Mesenchymal stem cell (in vitro differentiated cells and primary cell): ENCODE results near the gene LRRC10.

ENCODE experiments used
- DNase-seq: peaks from one replicate; pipeline ENCODE4 v3.0.0-alpha.2; 2013
- H2AFZ ChIP-seq: one replicate; pipeline ENCODE4 v1.6.1; 2013; ENCODE audit warnings: low read depth, mild to moderate bottlenecking, control low read depth, inconsistent platforms, low read length, moderate library complexity
- H2AK5ac ChIP-seq: 2 replicates; pipeline ENCODE4 v1.6.1; 2013; ENCODE audit warnings: low read length, moderate library complexity, mild to moderate bottlenecking, inconsistent platforms; ENCODE audit not compliant: severe bottlenecking
- H2BK120ac ChIP-seq: one replicate; pipeline ENCODE4 v1.6.1; 2013; ENCODE audit warnings: low read depth, mild to moderate bottlenecking, inconsistent platforms, low read length, moderate library complexity
- H2BK12ac ChIP-seq, 2 experiments: one replicate each; pipeline ENCODE4 v1.6.1; 2013; ENCODE audit warnings: inconsistent platforms in 2 of 2, low read length in 2 of 2, mild to moderate bottlenecking in 2 of 2, moderate library complexity in 2 of 2, control low read depth in 1 of 2
- H2BK15ac ChIP-seq: one replicate; pipeline ENCODE4 v1.6.1; 2013; ENCODE audit warnings: mild to moderate bottlenecking, low read depth, inconsistent platforms; ENCODE audit not compliant: poor library complexity, severe bottlenecking
- H2BK5ac ChIP-seq: 2 replicates; pipeline ENCODE4 v1.6.1; 2013; ENCODE audit warnings: low read depth, mild to moderate bottlenecking, low read length, control low read depth, inconsistent platforms; ENCODE audit not compliant: poor library complexity, severe bottlenecking
- H3K14ac ChIP-seq, 2 experiments: one replicate each; pipeline ENCODE4 v1.6.1; 2013; ENCODE audit warnings: inconsistent platforms in 2 of 2, low read length in 2 of 2, control low read depth in 1 of 2, mild to moderate bottlenecking in 1 of 2, moderate library complexity in 1 of 2
- H3K18ac ChIP-seq, 2 experiments: one replicate each; pipeline ENCODE4 v1.6.1; 2013; ENCODE audit warnings: inconsistent platforms in 2 of 2, low read length in 2 of 2, control low read depth in 1 of 2, low read depth in 1 of 2, mild to moderate bottlenecking in 1 of 2
- H3K23ac ChIP-seq, 2 experiments: one replicate each; pipeline ENCODE4 v1.6.1; 2013; ENCODE audit warnings: inconsistent platforms in 2 of 2, low read length in 2 of 2, mild to moderate bottlenecking in 2 of 2, moderate library complexity in 2 of 2, control low read depth in 1 of 2
- H3K27ac ChIP-seq: 2 replicates; pipeline ENCODE4 v1.5.1; 2013; ENCODE audit warnings: mild to moderate bottlenecking, moderate library complexity, low read length, control low read depth, inconsistent platforms; ENCODE audit not compliant: poor library complexity, severe bottlenecking
- H3K27me3 ChIP-seq, 2 experiments: 2 replicates each; pipeline versions ENCODE4 v1.6.1 to v1.7.0; 2013; ENCODE audit warnings: low read length in 2 of 2, mild to moderate bottlenecking in 2 of 2, moderate library complexity in 2 of 2, control low read depth in 1 of 2, inconsistent platforms in 1 of 2; ENCODE audit not compliant: control insufficient read depth in 1 of 2, insufficient read depth in 1 of 2
- H3K36me3 ChIP-seq, 2 experiments: 2 replicates each; pipeline versions ENCODE4 v1.6.1 to v1.7.0; 2013; ENCODE audit warnings: low read length in 2 of 2, control low read depth in 1 of 2, inconsistent platforms in 1 of 2, low read depth in 1 of 2, mild to moderate bottlenecking in 1 of 2; ENCODE audit not compliant: insufficient read depth in 2 of 2, control insufficient read depth in 1 of 2
- H3K4ac ChIP-seq, 2 experiments: one replicate each; pipeline ENCODE4 v1.6.1; 2013; ENCODE audit warnings: inconsistent platforms in 2 of 2, low read length in 2 of 2, mild to moderate bottlenecking in 2 of 2, moderate library complexity in 2 of 2, control low read depth in 1 of 2, low read depth in 1 of 2
- H3K4me1 ChIP-seq: 2 replicates; pipeline ENCODE4 v1.6.1; 2013; ENCODE audit warnings: low read depth, low read length, control low read depth; ENCODE audit not compliant: control insufficient read depth, insufficient read depth
- H3K4me2 ChIP-seq: 2 replicates; pipeline ENCODE4 v1.6.1; 2013; ENCODE audit warnings: low read length, mild to moderate bottlenecking, inconsistent platforms; ENCODE audit not compliant: poor library complexity, severe bottlenecking
- H3K4me3 ChIP-seq, 2 experiments: 2 replicates each; pipeline versions ENCODE4 v1.5.1 to v1.7.0; 2013; ENCODE audit warnings: low read length in 2 of 2, mild to moderate bottlenecking in 2 of 2, control low read depth in 1 of 2, low read depth in 1 of 2; ENCODE audit not compliant: insufficient read depth in 1 of 2
- H3K79me1 ChIP-seq: replicated peaks from 2 replicates; pipeline ENCODE4 v1.6.1; 2013; ENCODE audit warnings: mild to moderate bottlenecking, control low read depth, low read length, inconsistent platforms; ENCODE audit not compliant: poor library complexity, severe bottlenecking
- H3K9ac ChIP-seq: 2 replicates; pipeline ENCODE4 v1.7.0; 2013; ENCODE audit warnings: mild to moderate bottlenecking, low read length, moderate library complexity
- H3K9me3 ChIP-seq: 2 replicates; pipeline ENCODE4 v1.7.0; 2013; ENCODE audit warnings: mild to moderate bottlenecking, low read length; ENCODE audit not compliant: control insufficient read depth
- H4K8ac ChIP-seq: one replicate; pipeline ENCODE4 v1.6.1; 2013; ENCODE audit warnings: inconsistent platforms, mild to moderate bottlenecking, low read length, moderate library complexity
- H4K91ac ChIP-seq: one replicate; pipeline ENCODE4 v1.6.1; 2013; ENCODE audit warnings: mild to moderate bottlenecking, low read length, inconsistent platforms
- WGBS: methylation state at CpG from one replicate; pipeline ENCODE4 v1.1.7; 2013; ENCODE audit warnings: mixed read lengths; 5-methylcytosine and 5-hydroxymethylcytosine counted together

The LRRC10 gene

DNA sequence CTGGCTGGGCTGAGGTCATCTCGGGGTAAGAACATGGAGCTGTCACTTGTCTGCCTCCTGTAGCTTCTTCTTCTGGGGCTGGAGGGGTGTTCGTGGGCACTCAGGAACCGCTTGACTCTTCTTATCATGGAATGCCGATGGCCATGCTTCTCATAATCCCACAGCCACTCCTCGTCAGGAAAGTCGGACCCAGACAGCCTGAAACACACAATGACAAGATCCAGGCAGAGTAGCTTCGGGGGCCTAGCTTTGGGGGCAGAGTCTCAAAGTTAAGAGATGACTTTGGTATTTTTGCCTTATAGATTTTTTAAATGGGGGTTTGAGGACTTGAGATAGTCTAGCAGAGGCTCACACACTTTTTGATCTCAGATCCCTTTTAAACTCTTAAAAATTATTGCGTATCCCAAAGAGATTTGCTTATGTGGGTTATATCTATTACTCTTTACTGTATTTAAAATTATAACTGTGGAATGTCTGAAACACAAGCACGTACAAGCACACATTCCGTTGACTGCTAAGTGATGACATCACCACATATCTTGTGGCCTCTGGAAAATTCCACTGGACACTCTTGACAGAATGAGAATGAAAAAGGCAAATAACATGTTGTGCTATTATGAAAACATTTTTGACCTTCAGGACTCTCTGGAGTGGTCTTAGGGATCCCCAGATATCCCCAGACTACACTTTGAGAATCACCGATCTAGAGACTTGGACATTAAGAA, 45.1 kb upstream of the LRRC10 start:
- Histone ChIP-seq H2BK120ac (peak overlapping the region; percentile 37), H2BK12ac (peak overlapping the region; percentile 44 to 79), H3K79me1 (no peaks in the 10 kb centered on the region), H2BK15ac (no peak overlapping the region), H3K4me1 (peaks cover 12% of the 10 kb centered on the region), H4K8ac (peak overlapping the region; percentile 8), H3K18ac (peak overlapping the region; percentile 14 to 71), H3K9me3 (no peaks in the 10 kb centered on the region), H4K91ac (peak overlapping the region; percentile 48), H3K27me3 (no peaks in the 10 kb centered on the region), H3K4me3 (no peak overlapping the region), H3K23ac (no peak overlapping the region), H3K14ac (no peak overlapping the region), H3K36me3 (no peaks in the 10 kb centered on the region), H2AFZ (no peak overlapping the region), H3K4ac (peak overlapping the region; percentile 12 to 15), H3K4me2 (no peak overlapping the region), H2BK5ac (peak overlapping the region; percentile 94), H3K27ac (peak overlapping the region; percentile 94), H2AK5ac (peak overlapping the region; percentile 80), H3K9ac (peak overlapping the region; percentile 39)
- 18% methylated on average over 7 of the region's 11 CpGs for WGBS
- peak; percentile 81 for DNase-seq

DNA sequence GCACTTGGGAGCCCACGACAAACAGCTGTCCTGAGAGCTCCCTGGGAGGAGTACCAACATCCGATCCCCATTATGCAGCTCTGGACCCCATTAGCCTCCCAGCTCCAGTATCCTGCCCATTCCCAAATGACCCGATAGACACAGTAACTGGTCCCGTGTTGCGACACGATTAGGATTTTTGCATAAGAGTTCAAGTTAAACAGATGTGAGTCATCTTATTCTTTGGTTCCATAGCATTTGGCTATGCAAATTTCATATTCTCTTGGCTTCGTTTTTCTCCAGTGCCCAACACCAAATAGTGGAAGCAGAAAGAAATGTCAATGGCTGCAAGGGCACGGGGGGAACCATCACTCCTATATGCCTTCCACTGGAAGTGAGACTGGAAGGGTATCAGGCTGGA, 43.0 kb upstream of the LRRC10 start:
- H2AK5ac ChIP-seq, result peak overlapping the region; percentile 40
- H3K14ac ChIP-seq, result no peak overlapping the region
- no peak overlapping the region for H3K4ac ChIP-seq
- H2BK12ac ChIP-seq, result no peak overlapping the region
- no peaks in the 10 kb centered on the region for H3K79me1 ChIP-seq
- H4K8ac ChIP-seq, result no peak overlapping the region
- no peak overlapping the region for H3K18ac ChIP-seq
- H3K27ac ChIP-seq, result no peak overlapping the region
- no peak overlapping the region for H2AFZ ChIP-seq
- no peak overlapping the region for H3K4me3 ChIP-seq
- no peak overlapping the region for H2BK120ac ChIP-seq
- H3K9me3 ChIP-seq, result no peaks in the 10 kb centered on the region
- H2BK5ac ChIP-seq, result no peak overlapping the region
- no peak overlapping the region for H3K4me2 ChIP-seq
- no peak overlapping the region for H3K9ac ChIP-seq
- DNase-seq, result peak; percentile 40
- WGBS, result 87% methylated on average over 8 of the region's 8 CpGs
- H2BK15ac ChIP-seq, result no peak overlapping the region
- H3K23ac ChIP-seq, result no peak overlapping the region
- peaks cover 15% of the 10 kb centered on the region for H3K4me1 ChIP-seq
- no peaks in the 10 kb centered on the region for H3K27me3 ChIP-seq
- no peaks in the 10 kb centered on the region for H3K36me3 ChIP-seq
- H4K91ac ChIP-seq, result no peak overlapping the region

DNA sequence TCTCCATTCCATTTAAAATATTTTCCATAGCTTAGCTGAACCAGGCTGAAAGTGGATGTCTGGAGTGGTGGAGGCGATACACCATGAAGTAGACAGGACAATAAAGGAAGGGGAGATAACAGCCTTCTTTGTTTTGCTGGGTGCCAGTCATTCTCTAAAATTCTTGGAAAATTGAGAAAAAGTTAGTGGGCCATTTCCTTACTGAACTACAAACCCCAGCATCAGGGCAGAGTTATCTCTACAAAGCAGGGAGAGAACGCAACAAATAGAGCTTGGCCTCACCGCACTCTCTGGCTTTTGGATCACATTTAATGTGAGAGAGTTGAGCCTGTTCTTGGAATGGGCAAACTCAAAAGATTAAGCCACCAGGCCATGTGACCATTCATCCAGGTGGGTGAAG, 41.2 kb upstream of the LRRC10 start:
- Histone ChIP-seq H2BK120ac (no peak overlapping the region), H3K9ac (no peak overlapping the region), H3K9me3 (no peaks in the 10 kb centered on the region), H2AFZ (no peak overlapping the region), H3K36me3 (no peaks in the 10 kb centered on the region), H2AK5ac (peak overlapping the region; percentile 95), H4K8ac (no peak overlapping the region), H3K14ac (no peak overlapping the region), H2BK12ac (no peak overlapping the region), H3K23ac (no peak overlapping the region), H3K79me1 (no peaks in the 10 kb centered on the region), H2BK15ac (no peak overlapping the region), H3K4me2 (no peak overlapping the region), H2BK5ac (no peak overlapping the region), H3K18ac (no peak overlapping the region), H3K27me3 (no peaks in the 10 kb centered on the region), H3K4me3 (no peak overlapping the region), H3K4ac (no peak overlapping the region), H4K91ac (no peak overlapping the region), H3K27ac (no peak overlapping the region), H3K4me1 (peaks cover 10% of the 10 kb centered on the region)
- 100% methylated on average over 2 of the region's 3 CpGs for whole genome bisulfite sequencing
- DNase-seq, result no peak

DNA sequence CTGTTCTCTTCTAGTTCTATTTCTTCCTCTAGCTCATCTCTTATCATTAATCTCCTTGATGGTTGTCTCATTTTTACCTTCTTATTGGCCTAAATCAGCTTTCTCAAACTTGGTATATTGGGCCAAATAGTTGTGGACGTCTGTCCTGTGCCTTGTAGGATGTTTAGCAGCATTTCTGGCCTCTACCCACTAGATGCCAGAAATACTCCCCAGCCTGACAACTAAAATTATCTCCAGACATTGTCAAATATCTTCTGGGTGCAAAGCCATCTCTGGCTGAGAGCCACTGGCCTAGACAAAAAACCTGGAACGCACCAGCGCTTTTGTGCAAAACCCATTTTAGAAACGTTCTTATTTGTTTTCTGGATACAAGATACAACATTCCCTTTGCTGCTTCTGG, 38.8 kb upstream of the LRRC10 start:
- 63% methylated on average over 4 of the region's 4 CpGs for WGBS
- Histone ChIP-seq H3K4me3 (no peak overlapping the region), H2BK12ac (no peak overlapping the region), H3K79me1 (no peaks in the 10 kb centered on the region), H3K23ac (no peak overlapping the region), H3K4ac (no peak overlapping the region), H3K27me3 (no peaks in the 10 kb centered on the region), H3K36me3 (no peaks in the 10 kb centered on the region), H4K8ac (no peak overlapping the region), H4K91ac (no peak overlapping the region), H2BK15ac (no peak overlapping the region), H3K4me2 (no peak overlapping the region), H2AK5ac (no peak overlapping the region), H3K9me3 (no peaks in the 10 kb centered on the region), H2AFZ (no peak overlapping the region), H2BK120ac (no peak overlapping the region), H3K4me1 (peaks cover 3% of the 10 kb centered on the region), H3K18ac (no peak overlapping the region), H3K9ac (peak overlapping the region; percentile 26), H3K14ac (no peak overlapping the region), H2BK5ac (no peak overlapping the region), H3K27ac (no peak overlapping the region)
- DNase-seq, result no peak
